ENCODE results near the gene APOBR.
"Not testable (repeated sequence)": the region's sequence is repeated elsewhere in the genome, so short reads cannot be mapped to it uniquely, and the experiment has no call there.

Gene APOBR, protein sequence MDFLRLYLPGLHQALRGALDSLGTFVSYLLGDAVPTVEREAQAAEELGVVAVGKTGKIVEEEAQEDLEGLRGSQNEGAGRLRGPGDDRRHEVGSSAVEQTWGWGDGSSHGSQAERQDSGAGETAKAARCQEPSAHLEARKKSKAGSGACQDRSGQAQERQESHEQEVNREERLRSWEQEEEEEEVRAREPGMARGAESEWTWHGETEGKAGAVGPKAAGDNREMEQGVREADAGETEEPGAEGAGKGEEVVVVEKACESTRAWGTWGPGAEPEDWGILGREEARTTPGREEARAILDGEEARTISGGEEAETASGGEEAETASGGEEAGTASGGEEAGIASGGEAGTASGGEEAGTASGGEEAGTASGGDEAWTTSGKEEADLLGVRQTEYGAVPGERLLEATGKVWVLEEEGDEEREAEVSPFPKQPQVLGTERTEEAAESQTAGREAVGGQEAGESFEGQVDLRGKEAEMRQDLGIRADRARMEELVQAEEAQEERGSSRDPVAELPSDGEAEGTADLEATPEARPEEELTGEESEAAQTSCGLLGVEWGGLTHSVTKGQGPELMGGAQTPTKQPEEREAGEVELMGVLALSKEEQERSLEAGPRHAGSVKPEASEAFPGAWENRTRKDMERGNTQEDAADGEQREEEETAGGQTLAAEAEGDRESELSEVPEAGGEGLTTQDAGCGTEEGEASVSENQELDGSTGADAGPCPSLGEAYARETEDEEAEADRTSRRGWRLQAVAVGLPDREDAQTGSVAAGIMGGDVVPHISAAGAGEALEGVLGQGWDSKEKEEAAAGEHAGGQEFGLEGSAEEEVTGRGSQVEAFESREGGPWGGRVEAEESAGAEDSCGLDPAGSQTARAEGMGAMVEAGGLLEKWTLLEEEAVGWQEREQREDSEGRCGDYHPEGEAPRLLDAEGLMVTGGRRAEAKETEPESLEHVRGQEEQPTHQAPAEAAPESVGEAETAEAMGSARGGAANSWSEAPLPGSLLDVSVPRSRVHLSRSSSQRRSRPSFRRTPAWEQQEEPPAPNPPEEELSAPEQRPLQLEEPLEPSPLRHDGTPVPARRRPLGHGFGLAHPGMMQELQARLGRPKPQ

DNA sequence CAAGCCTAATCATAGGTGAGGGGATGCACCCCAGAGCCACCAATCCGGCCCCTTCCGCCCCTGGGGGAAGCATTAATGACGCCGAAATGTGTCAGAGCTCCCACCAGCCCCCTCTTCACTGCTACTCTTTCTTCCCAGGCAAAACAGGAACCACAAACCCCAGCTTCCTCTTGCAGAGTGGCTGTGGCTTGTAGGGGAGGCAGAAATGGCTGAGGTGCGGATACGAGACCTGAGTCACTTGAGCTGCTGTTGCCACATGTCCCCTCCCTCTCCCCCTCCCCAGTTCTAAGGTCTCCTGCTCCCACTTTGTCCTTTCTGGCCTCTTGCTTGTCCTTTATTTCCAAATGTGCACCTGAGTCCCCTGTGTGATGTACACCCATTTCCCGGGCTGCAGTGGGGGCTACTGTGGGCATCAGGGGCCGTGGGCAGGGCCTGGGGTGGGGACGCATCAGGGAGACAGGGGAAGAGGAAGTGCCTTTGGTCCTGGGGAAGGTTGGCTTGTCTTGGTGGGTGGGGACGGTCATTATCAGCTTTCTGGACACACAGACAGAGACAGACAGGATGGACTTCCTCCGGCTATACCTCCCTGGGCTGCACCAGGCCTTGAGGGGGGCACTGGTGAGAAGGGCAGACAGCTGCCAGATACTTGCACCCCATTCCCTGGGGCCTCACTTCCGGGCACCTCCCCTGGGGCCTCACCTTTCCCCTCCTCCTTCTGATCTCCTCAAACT lies at the start of gene APOBR:
TSS of gene APOBR (plus strand) at position 523 of the 731 bp plus-strand sequence. CDS start at position 562, 39 bp downstream.
- no peak within 1 kb of the TSS for H3K4me3 ChIP-seq (replicated peaks; ENCODE audit: low read depth, low read length)
- TF ChIP-seq, protein P1, sequence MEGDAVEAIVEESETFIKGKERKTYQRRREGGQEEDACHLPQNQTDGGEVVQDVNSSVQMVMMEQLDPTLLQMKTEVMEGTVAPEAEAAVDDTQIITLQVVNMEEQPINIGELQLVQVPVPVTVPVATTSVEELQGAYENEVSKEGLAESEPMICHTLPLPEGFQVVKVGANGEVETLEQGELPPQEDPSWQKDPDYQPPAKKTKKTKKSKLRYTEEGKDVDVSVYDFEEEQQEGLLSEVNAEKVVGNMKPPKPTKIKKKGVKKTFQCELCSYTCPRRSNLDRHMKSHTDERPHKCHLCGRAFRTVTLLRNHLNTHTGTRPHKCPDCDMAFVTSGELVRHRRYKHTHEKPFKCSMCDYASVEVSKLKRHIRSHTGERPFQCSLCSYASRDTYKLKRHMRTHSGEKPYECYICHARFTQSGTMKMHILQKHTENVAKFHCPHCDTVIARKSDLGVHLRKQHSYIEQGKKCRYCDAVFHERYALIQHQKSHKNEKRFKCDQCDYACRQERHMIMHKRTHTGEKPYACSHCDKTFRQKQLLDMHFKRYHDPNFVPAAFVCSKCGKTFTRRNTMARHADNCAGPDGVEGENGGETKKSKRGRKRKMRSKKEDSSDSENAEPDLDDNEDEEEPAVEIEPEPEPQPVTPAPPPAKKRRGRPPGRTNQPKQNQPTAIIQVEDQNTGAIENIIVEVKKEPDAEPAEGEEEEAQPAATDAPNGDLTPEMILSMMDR (IDR thresholded peaks at IDR 0.05; ENCODE audit: low read depth, low read length, missing control alignments): no peak

DNA sequence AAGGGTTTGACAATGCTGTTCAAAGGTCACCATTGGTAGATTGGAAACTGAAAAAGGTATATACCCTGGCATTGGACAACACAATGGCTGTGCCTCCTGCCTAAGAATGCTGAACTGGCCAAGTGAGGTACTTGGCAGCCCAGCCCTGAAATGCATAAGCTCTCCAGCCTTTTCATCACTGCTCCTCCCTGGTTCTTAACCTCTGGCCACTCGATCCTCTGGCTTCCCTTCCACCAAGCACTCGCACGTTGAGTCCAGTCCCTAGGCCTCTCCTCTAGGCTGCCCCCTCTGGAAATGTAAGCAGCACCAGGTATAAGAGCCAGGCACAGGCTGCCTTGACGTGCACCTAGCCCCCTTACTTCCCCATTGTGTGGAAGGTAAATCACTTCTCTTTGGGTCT lies 48.1 kb upstream of the APOBR start:
- H3K4me3 ChIP-seq (replicated peaks; ENCODE audit: low read depth, low read length); DNase-seq (ENCODE audit: extremely low read depth, low read depth): not testable (repeated sequence)

More for the DNA sequence above, at the start of gene APOBR:
- no peak for DNase-seq (ENCODE audit: extremely low read depth, low read depth)

DNA sequence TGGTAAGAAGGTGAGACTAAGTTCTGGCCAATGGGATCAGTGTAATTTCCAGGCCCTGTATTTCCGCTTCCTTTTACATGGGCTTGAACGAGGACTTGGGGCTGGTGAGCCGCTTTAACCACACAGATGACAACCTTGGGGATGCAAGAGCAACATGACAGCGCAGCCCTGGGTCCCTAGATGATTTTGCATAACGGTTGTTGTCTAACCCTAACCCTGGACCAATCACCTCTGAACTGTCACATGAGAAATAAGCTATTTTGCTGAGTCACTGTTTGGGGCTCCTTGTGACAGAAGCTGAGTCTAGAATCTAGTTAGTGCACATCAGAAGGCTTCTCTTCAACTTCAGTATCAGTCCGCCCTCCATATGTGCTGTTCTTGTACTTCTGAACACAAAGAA lies 47.4 kb upstream of the APOBR start:
- not testable (repeated sequence) for H3K4me3 ChIP-seq (replicated peaks; ENCODE audit: low read depth, low read length); DNase-seq (ENCODE audit: extremely low read depth, low read depth)

DNA sequence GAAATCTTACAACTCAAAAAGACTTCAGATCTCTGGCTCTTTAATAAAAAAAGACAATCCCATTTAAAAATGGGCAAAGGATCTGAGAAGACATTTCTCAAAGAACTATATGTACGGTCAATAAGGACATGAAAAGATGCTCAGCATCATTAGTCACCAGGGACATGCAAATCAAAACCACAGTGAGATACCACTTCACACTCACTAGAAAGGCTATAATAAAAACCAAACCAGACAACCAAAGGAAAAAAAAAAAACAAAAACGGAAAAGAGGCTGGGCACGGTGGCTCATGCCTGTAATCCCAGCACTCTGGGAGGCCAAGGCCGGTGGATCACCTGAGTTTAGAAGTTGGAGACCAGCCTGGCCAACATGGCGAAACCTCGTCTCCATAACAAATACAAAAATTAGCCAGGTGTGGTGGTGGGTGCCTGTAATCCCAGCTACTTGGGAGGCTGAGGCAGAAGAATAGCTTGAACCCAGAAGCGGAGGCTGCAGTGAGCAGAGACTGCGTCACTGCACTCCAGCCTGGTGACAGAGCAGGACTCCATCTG lies 20.7 kb upstream of the APOBR start:
- no peak for DNase-seq (ENCODE audit: extremely low read depth, low read depth)
- TF ChIP-seq, protein P1 (IDR thresholded peaks at IDR 0.05; ENCODE audit: low read depth, low read length, missing control alignments): no peak
- H3K4me3 ChIP-seq (replicated peaks; ENCODE audit: low read depth, low read length): no peak overlapping the region

DNA sequence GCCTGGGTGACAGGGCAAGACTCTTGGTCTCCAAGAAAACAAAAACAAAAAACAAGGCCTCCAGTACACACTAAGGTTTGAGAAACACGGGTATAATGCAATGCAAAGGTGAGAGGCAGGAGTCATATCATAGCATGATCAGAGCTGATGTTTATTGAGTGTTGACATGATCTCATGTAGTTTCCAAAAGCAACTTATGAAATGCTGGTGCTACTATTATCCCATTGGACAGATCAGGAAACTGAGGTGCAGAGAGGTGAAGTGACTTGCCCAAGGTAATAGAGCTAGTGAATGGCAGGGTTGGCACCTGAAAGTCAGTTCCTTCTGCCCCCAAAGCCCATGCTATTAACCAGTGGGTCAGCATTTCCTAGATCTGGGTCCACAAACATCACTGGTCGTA lies 19.2 kb upstream of the APOBR start:
- H3K4me3 ChIP-seq (replicated peaks; ENCODE audit: low read depth, low read length): no peak overlapping the region
- TF ChIP-seq, protein P1 (IDR thresholded peaks at IDR 0.05; ENCODE audit: low read depth, low read length, missing control alignments): no peak
- DNase-seq (ENCODE audit: extremely low read depth, low read depth): no peak

DNA sequence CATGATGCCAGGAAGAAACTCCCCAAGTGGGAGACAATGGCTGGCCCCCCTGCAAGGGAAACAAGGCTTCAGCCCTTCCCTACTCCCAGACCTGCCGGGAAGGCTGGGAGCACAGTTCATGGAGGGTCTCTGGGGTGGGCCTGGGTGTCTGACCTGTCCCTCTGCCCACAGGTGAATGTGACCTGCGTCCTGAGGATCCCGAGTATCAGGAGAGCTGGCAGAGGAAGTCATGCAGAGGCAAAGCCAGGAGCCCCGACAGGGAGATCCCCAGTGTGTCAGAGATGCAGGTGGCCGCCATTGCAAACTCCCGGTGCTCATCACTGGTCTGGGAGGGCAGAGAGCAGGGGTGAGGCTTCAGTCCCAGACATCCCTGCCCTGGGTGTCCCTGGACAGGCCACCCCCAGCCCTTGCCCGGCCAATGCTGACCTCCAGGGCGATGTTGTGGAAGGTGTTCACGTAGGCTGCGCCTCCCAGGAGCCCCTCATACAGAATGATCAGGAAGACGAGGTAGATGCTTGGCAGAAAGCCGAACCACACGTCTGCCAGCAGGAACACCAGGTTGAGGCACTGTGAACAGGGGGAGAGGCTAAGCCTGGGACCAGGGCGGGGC lies 17.0 kb upstream of the APOBR start:
- no peak for DNase-seq (ENCODE audit: extremely low read depth, low read depth)
- TF ChIP-seq, protein P1 (IDR thresholded peaks at IDR 0.05; ENCODE audit: low read depth, low read length, missing control alignments): no peak
- H3K4me3 ChIP-seq (replicated peaks; ENCODE audit: low read depth, low read length): no peak overlapping the region
